ENCODE measurements around the gene SCCPDH.

SCCPDH gene

DNA sequence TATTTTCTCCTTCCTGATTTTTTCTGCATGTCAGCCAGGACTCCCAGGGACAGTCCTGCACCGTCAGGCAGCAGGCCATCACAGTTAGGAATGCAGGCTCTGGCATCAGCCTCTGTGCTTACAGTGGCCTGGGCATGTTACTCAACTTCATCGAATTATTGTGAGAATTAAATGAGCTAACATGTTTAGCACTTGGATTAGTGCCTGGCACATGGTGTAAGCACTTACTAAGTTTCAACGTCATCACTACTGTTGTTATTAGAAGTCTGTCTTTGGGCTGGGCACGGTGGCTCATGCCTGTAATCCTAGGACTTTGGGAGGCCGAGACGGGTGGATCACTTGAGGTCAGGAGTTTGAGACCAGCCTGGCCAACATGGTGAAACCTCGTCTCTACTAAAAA, 45.1 kb downstream of the SCCPDH start:
- Histone ChIP-seq H3K27ac (ENCODE audit: low read length) (no peak overlapping the region), H3K36me3 (replicated peaks; ENCODE audit: insufficient read depth, low read length) (no peaks in the 10 kb centered on the region)

GRCh38 chr1:246771366-246771765, 47.2 kb downstream of the SCCPDH start:
- Histone ChIP-seq H4K20me1 (ENCODE audit: insufficient read depth, low read length) (no peaks in the 10 kb centered on the region), H3K4me1 (ENCODE audit: low read length) (peaks cover 14% of the 10 kb centered on the region), H3K4me3 (ENCODE audit: low read length) (no peak overlapping the region), H3K4me2 (ENCODE audit: low read depth, low read length) (no peak overlapping the region), H3K79me2 (ENCODE audit: low read length) (no peaks in the 10 kb centered on the region), H3K9me3 (replicated peaks; ENCODE audit: insufficient read depth, low read length) (no peaks in the 10 kb centered on the region), H3F3A (ENCODE audit: insufficient read depth, low read length) (no peaks in the 10 kb centered on the region), H3K27ac (ENCODE audit: low read length) (no peak overlapping the region), H3K36me3 (replicated peaks; ENCODE audit: insufficient read depth, low read length) (no peaks in the 10 kb centered on the region), H3K27me3 (replicated peaks; ENCODE audit: insufficient read depth, low read length) (no peaks in the 10 kb centered on the region), H2AFZ (ENCODE audit: low read length) (no peak overlapping the region), H3K9ac (ENCODE audit: low read length) (no peak overlapping the region), H3K9me2 (replicated peaks; ENCODE audit: insufficient read depth, low read length) (no peaks in the 10 kb centered on the region)
- no peak for DNase-seq
- no peak for TF ChIP-seq CTCF (IDR thresholded peaks at IDR 0.05; ENCODE audit: low read length)
- no peak for TF ChIP-seq EZH2 (optimal IDR thresholded peaks at IDR 0.05; ENCODE audit: low read depth, low read length)
- no peak for TF ChIP-seq EZH2phosphoT487 (IDR thresholded peaks at IDR 0.05; ENCODE audit: low read length)

More for the DNA sequence above, 45.1 kb downstream of the SCCPDH start:
- Histone ChIP-seq H3K9ac (ENCODE audit: low read length) (no peak overlapping the region), H3K4me1 (ENCODE audit: low read length) (peaks cover 14% of the 10 kb centered on the region), H3F3A (ENCODE audit: insufficient read depth, low read length) (no peaks in the 10 kb centered on the region), H3K4me3 (ENCODE audit: low read length) (no peak overlapping the region), H3K4me2 (ENCODE audit: low read depth, low read length) (no peak overlapping the region), H4K20me1 (ENCODE audit: insufficient read depth, low read length) (no peaks in the 10 kb centered on the region), H3K9me3 (replicated peaks; ENCODE audit: insufficient read depth, low read length) (no peaks in the 10 kb centered on the region), H3K27me3 (replicated peaks; ENCODE audit: insufficient read depth, low read length) (no peaks in the 10 kb centered on the region), H3K9me2 (replicated peaks; ENCODE audit: insufficient read depth, low read length) (no peaks in the 10 kb centered on the region), H3K79me2 (ENCODE audit: low read length) (no peaks in the 10 kb centered on the region), H2AFZ (ENCODE audit: low read length) (no peak overlapping the region)
- TF ChIP-seq EZH2 (optimal IDR thresholded peaks at IDR 0.05; ENCODE audit: low read depth, low read length) (no peak), CTCF (IDR thresholded peaks at IDR 0.05; ENCODE audit: low read length) (no peak), EZH2phosphoT487 (IDR thresholded peaks at IDR 0.05; ENCODE audit: low read length) (no peak)
- no peak for DNase-seq

- H3K79me2 ChIP-seq (ENCODE audit: low read length) = no peaks in the 10 kb centered on the region
- H3K9me2 ChIP-seq (replicated peaks; ENCODE audit: insufficient read depth, low read length) = no peaks in the 10 kb centered on the region
- no peaks in the 10 kb centered on the region for H3K27me3 ChIP-seq (replicated peaks; ENCODE audit: insufficient read depth, low read length)
- H4K20me1 ChIP-seq (ENCODE audit: insufficient read depth, low read length) = no peaks in the 10 kb centered on the region
- no peaks in the 10 kb centered on the region for H3F3A ChIP-seq (ENCODE audit: insufficient read depth, low read length)
- 0 out of 2 replicates have a peak overlapping the region, but pooled peaks have one; percentile 1 for H3K27ac ChIP-seq (ENCODE audit: low read length)
- H3K36me3 ChIP-seq (replicated peaks; ENCODE audit: insufficient read depth, low read length) = no peaks in the 10 kb centered on the region
- H3K9me3 ChIP-seq (replicated peaks; ENCODE audit: insufficient read depth, low read length) = no peaks in the 10 kb centered on the region
- H3K4me3 ChIP-seq (ENCODE audit: low read length) = no peak overlapping the region
- H3K4me2 ChIP-seq (ENCODE audit: low read depth, low read length) = peak overlapping the region; percentile 15; the same call in 1 of the 2 replicates
- DNase-seq = no peak
- TF ChIP-seq EZH2 (optimal IDR thresholded peaks at IDR 0.05; ENCODE audit: low read depth, low read length) (no peak), EZH2phosphoT487 (IDR thresholded peaks at IDR 0.05; ENCODE audit: low read length) (no peak), CTCF (IDR thresholded peaks at IDR 0.05; ENCODE audit: low read length) (no peak)
- H2AFZ ChIP-seq (ENCODE audit: low read length) = no peak overlapping the region
- peaks cover 14% of the 10 kb centered on the region for H3K4me1 ChIP-seq (ENCODE audit: low read length)
- no peak overlapping the region for H3K9ac ChIP-seq (ENCODE audit: low read length)
These were observed 48.5 kb downstream of the SCCPDH start for GRCh38 chr1:246772686-246773085.

All from MM.1S (cell line).